Right lobe of liver (tissue), 6 donors: ENCODE data around the gene IDS. TPM values are rescaled to one million over a fixed set of nuclear protein-coding genes. Genes with fewer than 3 reads are reported as not detected.

Experiments used
- ATAC-seq, 4 donors: fragments of 200-7000 bp; cut with Tn5 transposase; one replicate each; pipeline ENCODE4 v1.9.1; 2020; ENCODE audit warnings: mild to moderate bottlenecking in 4 of 4, moderate library complexity in 4 of 4
- DNase-seq, 3 donors: peaks; one replicate each; pipeline ENCODE4 v3.0.0-alpha.2; 2020
- H3K27ac ChIP-seq, 3 donors: fragments of 200-600 bp; one replicate each; pipeline ENCODE4 v1.8.0; 2022
- H3K27me3 ChIP-seq, 2 donors: fragments of 200-600 bp; one replicate each; pipeline ENCODE4 v1.8.0; 2022
- H3K36me3 ChIP-seq, 4 donors: fragments of 200-600 bp; sonication (generic) in 1 of 4; one replicate each; pipeline versions ENCODE4 v1.5.1 to v1.8.0; 2017 to 2022; ENCODE audit warnings: control low read depth in 1 of 4
- H3K4me1 ChIP-seq, 4 donors: fragments of 200-600 bp; sonication (generic) in 1 of 4; one replicate each; pipeline versions ENCODE4 v1.5.1 to v1.8.0; 2017 to 2022; ENCODE audit warnings: control low read depth in 1 of 4
- H3K4me3 ChIP-seq, 3 donors: fragments of 200-600 bp; one replicate each; pipeline ENCODE4 v1.8.0; 2022
- H3K9me3 ChIP-seq, 4 donors: fragments of 200-600 bp; sonication (generic) in 1 of 4; one replicate each; pipeline versions ENCODE4 v1.5.1 to v1.8.0; 2017 to 2022; ENCODE audit warnings: control low read depth in 1 of 4
- POLR2A ChIP-seq: fragments of 450-650 bp; IDR thresholded peaks from one replicate; pipeline ENCODE4 v1.6.1; 2017; ENCODE audit warnings: antibody characterized with exemption, mild to moderate bottlenecking
- WGBS: methylation state at CpG from one replicate; pipeline ENCODE4 v1.1.6; 2018; ENCODE audit warnings: low coverage, low lambda C conversion rate; ENCODE audit not compliant: insufficient coverage; ENCODE audit errors: missing lambda C conversion rate; 5-methylcytosine and 5-hydroxymethylcytosine counted together
- intact Hi-C, 2 donors: fragments of 100-400 bp; cut with DNase I; formaldehyde crosslinking; loops; one replicate each; pipeline versions ENCODE4 v1.11.2 to v1.14.1; 2022
- total RNA-seq, 6 experiments: library from RNA; depleted of rRNA in 2 of 6; stranded (reverse); fragments of >200 nt in 2 of 6; fragmentation: NEBNext Ultra II Directional in 3 of 6; extraction: Animal tissue kit (Norgen Biotek cat#: 25700) in 3 of 6; gene quantifications; one replicate each; pipeline versions ENCODE4 v1.1.0 to v1.2.4, GENCODE V29; 2016 to 2023
- TF ChIP-seq, protein P1 (sequence below), 4 donors: fragments of 200-600 bp in 3 of 4; fragments of 450-650 bp in 1 of 4; IDR thresholded peaks; one replicate each; pipeline versions ENCODE4 v1.5.1 to v1.8.0; 2016 to 2022; ENCODE audit warnings: antibody characterized with exemption in 4 of 4, mild to moderate bottlenecking in 2 of 4
- donor health status: DM: no; HTN: yes; CAD: no.
- donor health status: DM: no; HTN: no; CAD: no.
- donor health status: DM: no; HTN: no; CAD: no.
- donor health status: DM: no; HTN: yes; CAD: no.
- donor health status: DM: no; HTN: yes; CAD: no.

Gene IDS
- total RNA-seq, 6 experiments from 2014 or later, result 12.7 to 27.3 (median 20.0) TPM

DNA sequence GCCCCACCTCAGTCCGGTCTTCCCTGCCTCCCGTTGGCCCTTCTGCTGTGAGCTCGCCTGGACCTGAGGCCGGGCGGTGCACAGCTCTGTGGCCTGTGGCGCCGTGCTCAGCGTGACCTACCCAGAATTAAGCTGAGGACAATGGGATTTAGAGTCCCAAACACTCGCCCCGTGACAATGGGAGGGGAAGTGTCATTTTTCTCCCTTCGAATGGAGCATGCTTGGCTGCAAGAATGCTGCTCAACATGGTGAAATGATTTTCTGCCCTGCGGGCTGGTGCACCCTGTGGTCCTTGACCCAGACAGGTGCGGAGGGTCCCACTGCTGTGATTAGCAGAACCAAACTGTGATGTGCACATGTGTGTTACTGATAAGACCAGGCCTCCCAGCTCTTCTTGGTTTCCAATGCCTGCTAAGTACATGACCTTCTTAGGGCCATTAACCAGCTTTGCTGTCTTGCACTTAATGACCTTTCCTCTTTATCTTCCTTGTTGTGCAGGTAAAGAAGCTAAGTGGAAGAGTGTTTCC is 36.5 kb upstream of the IDS start:
- 43% methylated on average over 7 of the region's 13 CpGs for WGBS
- H3K9me3 ChIP-seq, result no peaks in the 10 kb centered on the region
- no peaks in the 10 kb centered on the region for H3K27me3 ChIP-seq
- TF ChIP-seq, protein P1, sequence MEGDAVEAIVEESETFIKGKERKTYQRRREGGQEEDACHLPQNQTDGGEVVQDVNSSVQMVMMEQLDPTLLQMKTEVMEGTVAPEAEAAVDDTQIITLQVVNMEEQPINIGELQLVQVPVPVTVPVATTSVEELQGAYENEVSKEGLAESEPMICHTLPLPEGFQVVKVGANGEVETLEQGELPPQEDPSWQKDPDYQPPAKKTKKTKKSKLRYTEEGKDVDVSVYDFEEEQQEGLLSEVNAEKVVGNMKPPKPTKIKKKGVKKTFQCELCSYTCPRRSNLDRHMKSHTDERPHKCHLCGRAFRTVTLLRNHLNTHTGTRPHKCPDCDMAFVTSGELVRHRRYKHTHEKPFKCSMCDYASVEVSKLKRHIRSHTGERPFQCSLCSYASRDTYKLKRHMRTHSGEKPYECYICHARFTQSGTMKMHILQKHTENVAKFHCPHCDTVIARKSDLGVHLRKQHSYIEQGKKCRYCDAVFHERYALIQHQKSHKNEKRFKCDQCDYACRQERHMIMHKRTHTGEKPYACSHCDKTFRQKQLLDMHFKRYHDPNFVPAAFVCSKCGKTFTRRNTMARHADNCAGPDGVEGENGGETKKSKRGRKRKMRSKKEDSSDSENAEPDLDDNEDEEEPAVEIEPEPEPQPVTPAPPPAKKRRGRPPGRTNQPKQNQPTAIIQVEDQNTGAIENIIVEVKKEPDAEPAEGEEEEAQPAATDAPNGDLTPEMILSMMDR (IDR thresholded peaks at IDR 0.05), result no peak
- no peak for TF ChIP-seq POLR2A
- no peaks in the 10 kb centered on the region for H3K36me3 ChIP-seq
- DNase-seq, result no peak
- peak overlapping the region; percentile 54 to 65 (median 59) for H3K4me3 ChIP-seq
- ATAC-seq, result no peak
- H3K27ac ChIP-seq, result peak overlapping the region; percentile 76 to 87 (median 81)
- no peaks in the 10 kb centered on the region for H3K4me1 ChIP-seq
- intact Hi-C loops, result no loop called here

DNA sequence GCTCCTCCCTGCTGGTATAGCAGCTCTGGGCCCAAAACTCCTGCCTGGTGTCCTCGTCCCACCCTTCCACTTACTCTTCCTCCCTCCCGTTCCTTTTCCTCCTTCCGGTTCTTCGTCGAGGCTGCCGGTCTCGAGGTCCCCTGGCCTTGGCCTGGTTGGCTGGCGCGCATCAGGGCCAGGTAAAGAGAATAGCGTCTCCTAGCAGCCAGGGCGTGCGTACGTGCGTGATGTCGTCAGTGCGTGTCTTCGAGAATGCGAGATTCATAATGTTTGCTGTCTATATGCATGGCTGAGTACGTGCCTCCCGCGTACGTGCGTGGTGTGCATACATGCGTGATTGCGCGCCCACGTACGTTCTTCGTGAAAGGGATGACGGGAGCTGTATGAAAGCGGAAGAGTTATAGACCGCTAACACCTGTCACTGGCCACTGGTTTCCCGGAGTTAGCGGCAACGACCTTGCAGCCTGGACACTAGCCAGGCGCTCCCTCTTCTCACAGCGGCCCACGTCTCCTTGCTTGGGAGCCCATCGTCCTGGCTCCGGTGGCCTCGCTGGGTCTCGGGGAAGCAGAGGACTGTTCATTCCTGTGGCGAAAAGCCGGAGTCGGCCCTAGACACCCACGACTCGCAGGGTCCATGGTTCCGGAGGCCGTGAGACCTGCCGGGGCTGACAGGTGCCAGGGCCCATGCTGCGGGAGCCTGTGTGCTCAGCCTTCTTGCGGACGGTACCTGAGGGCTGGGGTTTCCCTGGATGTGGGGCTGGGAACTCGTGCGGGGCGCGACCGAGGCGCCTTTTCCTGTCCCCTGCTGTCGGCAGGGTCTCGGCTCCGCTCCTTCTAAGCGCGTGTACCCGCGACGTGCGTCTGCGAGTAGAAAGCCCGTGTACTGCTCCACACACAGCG is 35.8 kb upstream of the IDS start, which contains the start of gene EOLA1:
EOLA1 (plus strand) TSS at position 392 of the 900 bp plus-strand sequence. CDS start 4,619 bp downstream, outside the sequence.
- ATAC-seq (peak; percentile 50 to 69 (median 52)), DNase-seq (peak; percentile 82 to 90 (median 86))
- H3K27me3 ChIP-seq, result no peaks in the 10 kb centered on the region
- peak within 1 kb of the TSS; percentile 54 to 65 (median 59) for H3K4me3 ChIP-seq
- TF ChIP-seq POLR2A, result peak; percentile 64
- TF ChIP-seq, protein P1 (IDR thresholded peaks at IDR 0.05), result no peak
- peak within 1 kb of the TSS; percentile 76 to 87 (median 81) for H3K27ac ChIP-seq
- intact Hi-C loops, result no loop called here
- 28% methylated on average over 23 of the region's 71 CpGs for WGBS
- H3K9me3 ChIP-seq, result no peaks in the 10 kb centered on the region
- no peaks in the 10 kb centered on the region for H3K4me1 ChIP-seq
- H3K36me3 ChIP-seq, result no peaks in the 10 kb centered on the region

DNA sequence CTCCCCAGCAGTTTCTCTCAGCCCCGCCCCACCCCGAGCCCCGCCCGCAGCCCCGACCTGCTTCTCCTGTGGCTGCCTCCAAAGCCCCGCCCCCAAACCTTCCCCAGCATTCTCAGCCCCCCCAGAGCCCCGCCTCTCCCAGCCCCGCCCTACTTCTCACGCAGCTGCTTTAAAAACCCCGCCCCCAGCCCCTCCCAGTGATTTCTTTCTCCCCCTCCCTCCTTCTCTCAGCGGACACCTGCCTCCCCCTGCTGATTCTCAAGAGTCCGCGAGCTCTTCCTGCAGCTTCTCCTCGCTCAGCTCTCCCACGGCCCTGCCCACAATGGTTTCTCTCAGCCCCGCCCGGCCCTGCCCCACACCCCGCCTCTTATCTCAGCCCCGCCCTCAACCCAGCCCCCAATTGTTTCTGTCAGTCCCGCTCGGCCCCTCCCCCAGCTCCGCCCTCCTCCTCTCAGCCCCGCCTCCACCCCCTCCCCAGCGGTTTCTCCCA is 35.1 kb upstream of the IDS start:
- peak overlapping the region; percentile 76 to 87 (median 81) for H3K27ac ChIP-seq
- intact Hi-C loops, result no loop called here

More for the DNA sequence above, 35.1 kb upstream of the IDS start:
- peak; percentile 93 to 95 (median 94) for DNase-seq
- TF ChIP-seq POLR2A, result no peak
- TF ChIP-seq, protein P1 (IDR thresholded peaks at IDR 0.05), result no peak
- 26% methylated on average over 24 of the region's 24 CpGs for WGBS
- H3K27me3 ChIP-seq, result no peaks in the 10 kb centered on the region
- no peaks in the 10 kb centered on the region for H3K4me1 ChIP-seq
- peak overlapping the region; percentile 54 to 65 (median 59) for H3K4me3 ChIP-seq
- no peaks in the 10 kb centered on the region for H3K36me3 ChIP-seq
- no peaks in the 10 kb centered on the region for H3K9me3 ChIP-seq
- ATAC-seq, result peak; percentile 75 to 81 (median 79)
